GM12873 (cell line): ENCODE measurements around the gene BRD7.

Source experiments
- CTCF ChIP-seq: IDR thresholded peaks from 2 replicates; pipeline ENCODE4 v1.5.1; 2012; ENCODE audit warnings: low read depth, mild to moderate bottlenecking, moderate library complexity, low read length, control low read depth; ENCODE audit not compliant: insufficient read depth; ENCODE audit errors: missing control alignments

BRD7 gene

GRCh38 chr16:50351952-50352351, 16.8 kb downstream of the BRD7 start:
- no peak for TF ChIP-seq CTCF

DNA sequence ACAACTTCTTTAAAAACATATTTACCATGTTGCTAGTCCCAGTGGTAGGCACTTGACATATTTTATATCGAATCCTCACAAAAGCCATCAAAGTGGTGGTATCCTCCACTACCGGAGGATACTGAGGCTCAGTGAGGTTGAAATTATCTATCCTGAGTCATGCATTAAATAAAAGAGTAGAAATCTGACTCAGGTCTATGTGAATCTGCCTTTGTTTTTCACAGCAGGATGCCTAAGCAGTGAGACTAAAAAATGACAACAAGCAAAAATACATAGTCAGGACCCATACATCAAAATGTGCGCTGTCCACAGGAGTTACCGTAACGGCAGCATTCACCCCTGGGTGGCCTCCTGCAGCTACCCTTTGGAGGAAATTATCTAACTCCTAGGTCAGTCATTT, 17.7 kb downstream of the BRD7 start:
- TF ChIP-seq CTCF, result no peak

GRCh38 chr16:50340578-50340977, 28.2 kb downstream of the BRD7 start:
- TF ChIP-seq CTCF, result no peak

GRCh38 chr16:50338371-50339231, 30.2 kb downstream of the BRD7 start:
- TF ChIP-seq CTCF, result no peak

DNA sequence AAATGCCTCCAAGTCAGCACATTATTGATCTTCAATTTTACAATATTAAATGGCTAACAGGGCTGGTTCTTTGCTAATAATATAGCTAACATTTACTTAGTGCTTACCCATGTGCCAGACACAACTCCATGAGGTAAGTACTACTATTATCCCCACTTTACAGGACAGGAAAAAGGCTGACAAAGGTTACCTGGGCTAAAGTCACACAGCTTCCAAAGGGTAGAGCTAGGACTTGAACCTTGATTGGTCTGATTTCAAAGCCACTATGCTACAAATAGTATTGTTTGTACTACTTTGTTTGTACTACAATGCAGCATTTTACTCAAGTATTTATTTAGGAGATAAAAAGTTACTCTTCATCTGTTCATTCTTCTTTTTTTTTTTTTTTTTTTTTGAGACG, 31.9 kb downstream of the BRD7 start:
- no peak for TF ChIP-seq CTCF

DNA sequence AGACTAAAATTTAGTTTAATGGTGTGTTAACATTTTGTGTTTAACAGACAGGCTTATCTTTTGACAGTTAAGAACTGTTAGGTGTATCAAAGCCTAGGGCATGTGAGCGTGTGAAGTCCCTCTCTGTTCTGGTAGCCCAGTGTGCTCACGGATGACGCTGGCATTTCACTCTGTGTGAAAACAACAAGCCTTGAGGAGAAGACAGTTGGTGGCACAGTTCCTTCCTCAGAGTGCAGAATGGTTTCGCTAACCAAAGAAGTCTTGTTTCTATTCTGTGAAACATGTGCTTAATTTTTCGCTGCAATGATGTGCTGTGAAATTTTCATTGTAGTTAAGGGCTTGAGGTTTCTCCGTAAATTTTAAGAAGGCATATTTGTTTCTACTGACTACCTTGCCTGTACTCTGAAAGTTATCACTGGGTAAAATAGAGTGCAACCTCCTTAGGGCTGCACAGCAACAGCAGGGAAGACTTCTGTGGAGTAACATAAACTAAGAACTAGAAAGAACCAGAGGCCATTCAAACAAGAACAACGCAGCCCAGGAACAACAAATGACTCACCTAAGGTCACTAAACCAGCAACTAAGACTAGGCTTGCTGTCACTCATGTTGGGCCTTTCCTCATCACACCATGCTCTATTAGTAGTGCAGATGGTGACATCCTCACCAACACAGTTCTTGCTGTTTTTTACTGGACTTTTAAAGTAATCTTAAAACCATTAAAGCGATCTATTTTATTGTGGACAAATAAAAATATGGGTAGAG, 33.4 kb downstream of the BRD7 start:
- no peak for TF ChIP-seq CTCF

DNA sequence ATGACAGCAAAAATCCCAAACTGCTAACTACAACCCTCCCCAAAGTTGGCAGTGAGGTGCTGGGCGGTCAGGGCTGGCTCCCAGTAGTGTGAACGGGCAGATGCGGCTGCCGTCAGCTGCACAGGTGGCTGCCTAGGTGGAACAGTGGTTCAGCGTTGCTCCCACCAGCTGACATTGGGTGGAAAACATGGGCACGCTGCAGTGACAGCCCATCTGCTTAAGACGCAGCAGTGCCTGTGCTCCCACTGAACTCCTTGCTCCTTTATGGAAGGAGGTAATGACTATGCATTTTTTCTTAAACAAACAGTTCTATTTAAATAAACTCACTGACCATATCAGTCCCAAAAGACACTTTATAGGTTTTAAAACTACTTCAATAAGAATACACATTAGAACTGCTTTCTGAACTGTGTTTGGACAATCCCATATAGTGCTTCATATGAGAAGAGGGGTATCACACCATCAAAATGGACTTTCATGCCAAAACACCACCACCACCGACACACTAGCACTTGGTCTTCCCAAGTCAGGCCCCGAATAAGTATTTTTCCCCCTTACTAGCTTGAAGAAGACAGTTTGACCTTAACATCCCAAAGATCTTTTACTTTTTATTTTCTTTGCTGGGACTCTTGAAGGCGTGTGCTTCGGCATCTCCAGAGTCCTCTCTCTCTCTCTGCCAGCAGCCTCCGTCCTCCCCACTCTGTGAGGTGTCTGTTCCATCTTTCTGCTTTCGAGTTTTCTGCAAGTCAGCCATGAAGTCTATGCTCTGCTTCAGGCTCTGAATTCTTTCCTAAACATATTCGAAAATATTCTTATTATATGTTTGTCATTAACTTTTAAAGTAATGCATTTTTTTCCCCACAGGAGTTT, 34.4 kb downstream of the BRD7 start:
- TF ChIP-seq CTCF, result no peak
